K562 (cell line): ENCODE results near the gene C1QBP. TPM values are rescaled to one million over a fixed set of nuclear protein-coding genes. Genes with fewer than 3 reads are reported as not detected.

Source experiments
- CEBPZ ChIP-seq: fragments of 150-350 bp; IDR thresholded peaks from 2 replicates; pipeline ENCODE4 v1.6.1; 2014; ENCODE audit warnings: low read depth, mild to moderate bottlenecking, low read length, borderline replicate concordance
- DACH1 ChIP-seq: fragments of 450-650 bp; IDR thresholded peaks from 2 replicates; pipeline ENCODE4 v1.6.1; 2018; ENCODE audit not compliant: partially characterized antibody
- ELF2 ChIP-seq: fragments of 250-450 bp; sonication (Bioruptor Pico); IDR thresholded peaks from 2 replicates; pipeline ENCODE4 v1.5.0; 2021; ENCODE audit warnings: mild to moderate bottlenecking
- EP400 ChIP-seq: fragments of 450-650 bp; IDR thresholded peaks from 2 replicates; pipeline ENCODE4 v1.6.1; 2017; ENCODE audit warnings: antibody characterized with exemption, mild to moderate bottlenecking, moderate library complexity
- GMEB1 ChIP-seq: fragments of 250-450 bp; sonication (Bioruptor Pico); IDR thresholded peaks from 2 replicates; pipeline ENCODE4 v1.4.0; 2020; ENCODE audit warnings: mild to moderate bottlenecking
- HLTF ChIP-seq: fragments of 450-650 bp; IDR thresholded peaks from 2 replicates; pipeline ENCODE4 v1.6.1; 2016
- MBD2 ChIP-seq: sonication (generic); IDR thresholded peaks from 2 replicates; pipeline ENCODE4 v1.6.1; 2016; ENCODE audit warnings: low read depth, borderline replicate concordance
- NFE2L1 ChIP-seq: fragments of 450-650 bp; IDR thresholded peaks from 2 replicates; pipeline ENCODE4 v1.6.1; 2016; ENCODE audit warnings: missing genetic modification characterization, low read depth, mild to moderate bottlenecking, missing compliant biosample characterization, moderate library complexity, borderline replicate concordance
- POLR3A ChIP-seq: IDR thresholded peaks from 2 replicates; pipeline ENCODE4 v1.6.1; 2011; ENCODE audit warnings: borderline replicate concordance, mild to moderate bottlenecking, moderate library complexity; ENCODE audit not compliant: insufficient read length, insufficient read depth; ENCODE audit errors: extremely low read depth
- SETDB1 ChIP-seq: IDR thresholded peaks from one replicate; pipeline ENCODE4 v1.6.1; 2012; ENCODE audit warnings: low read length, control low read depth, inconsistent platforms
- STAT6 ChIP-seq: sonication (generic); formaldehyde crosslinking; IDR thresholded peaks from 2 replicates; pipeline ENCODE4 v1.8.1; 2023; ENCODE audit warnings: mild to moderate bottlenecking, missing genetic modification reagents
- U2AF2 ChIP-seq: fragments of 200-400 bp; formaldehyde crosslinking; optimal IDR thresholded peaks from 2 replicates; pipeline ENCODE3; 2017; ENCODE audit warnings: low read depth, mild to moderate bottlenecking, low read length
- UBTF ChIP-seq, 2 experiments: IDR thresholded peaks; 2 replicates each; pipeline ENCODE4 v1.6.1; 2012; ENCODE audit warnings: improper control_type of control experiment in 2 of 2, low read depth in 2 of 2, low read length in 2 of 2, borderline replicate concordance in 1 of 2
- USF2 ChIP-seq: sonication (generic); formaldehyde crosslinking; IDR thresholded peaks from 2 replicates; pipeline ENCODE4 v1.5.0; 2020; ENCODE audit warnings: missing genetic modification reagents
- ZNF143 ChIP-seq: sonication (generic); formaldehyde crosslinking; IDR thresholded peaks from 2 replicates; pipeline ENCODE4 v1.9.0; 2022; ENCODE audit warnings: mild to moderate bottlenecking, missing genetic modification reagents
- ZNF696 ChIP-seq: fragments of 250-450 bp; sonication (Bioruptor Pico); conservative IDR thresholded peaks from 2 replicates; pipeline ENCODE4 v1.4.0; 2020; ENCODE audit warnings: mild to moderate bottlenecking, moderate library complexity
- ZNF699 ChIP-seq: fragments of 250-450 bp; sonication (Bioruptor Pico); IDR thresholded peaks from 2 replicates; pipeline ENCODE4 v1.8.0; 2021; ENCODE audit warnings: mild to moderate bottlenecking, moderate library complexity; ENCODE audit not compliant: insufficient replicate concordance
- polyA plus RNA-seq, 8 experiments: library from polyadenylated mRNA; depleted of rRNA in 4 of 8; stranded (reverse) in 5 of 8; unstranded in 3 of 8; fragments of >200 nt; fragmentation: Nextera tagmentation in 2 of 8; fragmentation: Illumina TruSeq in 1 of 8; extraction: Ambion mirVana in 2 of 8; extraction: Trizol in 1 of 8; gene quantifications; 2 replicates each; pipeline versions ENCODE4 v1.2.1 to v1.2.3, GENCODE V29; 2011 to 2014; ENCODE audit warnings: inconsistent platforms in 1 of 8, missing spikeins in 1 of 8
- total RNA-seq, 7 experiments: library from RNA; depleted of rRNA in 6 of 7; stranded (reverse); fragments of >200 nt in 6 of 7; fragmentation: Illumina TruSeq in 2 of 7; extraction: Trizol in 2 of 7; gene quantifications; 2 replicates each; pipeline versions ENCODE4 v1.2.1 to v1.2.3, GENCODE V29; 2011 to 2021; ENCODE audit warnings: low replicate concordance in 1 of 7

Gene C1QBP
- total and polyA plus RNA-seq, 9 of the 15 experiments (the other 6 are each of a cell fraction or from before 2014, with no cell fraction given): 90.7 to 665 (median 414) TPM

GRCh38 chr17:5419356-5419958 is 19.5 kb downstream of the C1QBP start, which contains the start of gene NUP88 (continued):
- 0 out of 2 replicates have a peak, but pooled peaks have one; percentile 72 for TF ChIP-seq STAT6 (CRISPR knock-in tag)
- no peak for TF ChIP-seq UBTF (IDR thresholded peaks at IDR 0.05; ENCODE audit: borderline replicate concordance in 1 of 2, low read depth in 2 of 2, low read length in 2 of 2)
- no peak for TF ChIP-seq NFE2L1
- no peak for TF ChIP-seq HLTF
- no peak for TF ChIP-seq DACH1
- TF ChIP-seq ELF2: no peak
- no peak for TF ChIP-seq ZNF143 (CRISPR knock-in tag)
- TF ChIP-seq POLR3A: no peak
- no peak for TF ChIP-seq U2AF2
- peak; percentile 73 for TF ChIP-seq MBD2
- no peak for TF ChIP-seq GMEB1 (CRISPR knock-in tag)
- no peak for TF ChIP-seq USF2 (CRISPR knock-in tag)
- no peak for TF ChIP-seq ZNF696
- no peak for TF ChIP-seq CEBPZ
- TF ChIP-seq SETDB1: no peak
- TF ChIP-seq EP400: peak; percentile 88; the same call in 1 of the 2 replicates
- no peak for TF ChIP-seq ZNF699 (CRISPR knock-in tag)
